ENCODE results near the gene UNKL. TPM values are rescaled to one million over a fixed set of nuclear protein-coding genes. Genes with fewer than 3 reads are reported as not detected.

The UNKL gene
- total RNA-seq, 1 experiment from 2014 or later = 32.0 TPM

DNA sequence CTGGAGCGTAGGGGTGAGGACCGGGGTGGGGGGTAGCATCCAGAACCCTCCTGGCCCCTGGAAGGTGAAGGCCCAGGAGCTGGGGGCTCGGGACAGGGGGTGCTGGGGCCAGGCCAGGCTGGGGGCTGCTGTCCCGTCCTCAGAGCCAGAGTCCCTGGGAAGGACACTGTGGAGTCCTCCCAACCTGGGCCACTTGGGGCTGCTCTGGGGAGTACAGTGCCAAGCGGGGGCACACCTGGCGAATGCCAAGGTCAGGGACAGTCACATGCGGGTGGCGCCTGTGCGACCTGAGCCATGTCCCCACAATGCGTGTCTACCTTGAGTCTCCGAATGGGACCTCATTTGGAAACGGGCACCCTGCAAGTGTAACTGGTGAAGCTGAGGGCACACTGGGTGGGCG, 15.1 kb upstream of the UNKL start:
- WGBS (ENCODE audit: extremely low coverage, insufficient read length, low lambda C conversion rate) = no CpG with 5 or more reads among the region's 13 CpGs
- H3K23me2 ChIP-seq (ENCODE audit: insufficient read length, low read depth, low read length, poor library complexity, severe bottlenecking) = no peaks in the 10 kb centered on the region

More for the DNA sequence above, 15.1 kb upstream of the UNKL start:
- H3K9me3 ChIP-seq (ENCODE audit: control insufficient read depth, low read depth, low read length) = no peaks in the 10 kb centered on the region
- Mint-ChIP-seq H3K27me3 (ENCODE audit: low read depth) (no peaks in the 10 kb centered on the region; the same call in 1 of the 2 replicates), H3K4me3 (peak overlapping the region in 1 of 2 experiments; percentile 55; a peak in 1 of 5 replicates), H3K27ac (peak overlapping the region in 2 of 3 experiments; percentile 77 to 92; a peak in 2 of 7 replicates), H3K4me1 (no peaks in the 10 kb centered on the region; a peak in 1 of 4 replicates), H3K36me3 (ENCODE audit: insufficient read depth in 1 of 3, low read depth in 3 of 3) (no peaks in the 10 kb centered on the region), H3K9me3 (no peaks in the 10 kb centered on the region)
- H2BK20ac ChIP-seq (ENCODE audit: low read depth, low read length, poor library complexity, severe bottlenecking) = no peak overlapping the region
- no peaks in the 10 kb centered on the region for H3K79me1 ChIP-seq (ENCODE audit: insufficient read depth, low read depth, low read length, poor library complexity, severe bottlenecking)
- TF ChIP-seq CTCF (conservative IDR thresholded peaks at IDR 0.05) = no peak
- H3K56ac ChIP-seq (ENCODE audit: insufficient read length, low read depth, low read length) = no peak overlapping the region
- no peak overlapping the region for H3T11ph ChIP-seq (ENCODE audit: low read length)
- no peak overlapping the region for H3K9ac ChIP-seq (ENCODE audit: extremely low read depth, insufficient read length, low read length)
- no peaks in the 10 kb centered on the region for H3K4me1 ChIP-seq (ENCODE audit: insufficient read depth, low read length)
- H2AK5ac ChIP-seq (ENCODE audit: insufficient read length, low read length) = no peak overlapping the region
- H2BK12ac ChIP-seq (ENCODE audit: insufficient read length, low read depth, low read length) = peak overlapping the region; percentile 66
- H2BK5ac ChIP-seq (ENCODE audit: insufficient read length, low read length) = no peak overlapping the region
- H4K91ac ChIP-seq (ENCODE audit: insufficient read length, low read depth, low read length) = no peak overlapping the region
- no peak overlapping the region for H2BK120ac ChIP-seq (ENCODE audit: low read depth, low read length, poor library complexity, severe bottlenecking)
- no peak overlapping the region for H3K4ac ChIP-seq (ENCODE audit: low read depth, low read length)
- no peaks in the 10 kb centered on the region for H4K20me1 ChIP-seq (ENCODE audit: control insufficient read depth, insufficient read depth, insufficient read length)
- no peaks in the 10 kb centered on the region for H3K27me3 ChIP-seq (ENCODE audit: insufficient read depth, low read length)
- H3K27ac ChIP-seq (ENCODE audit: insufficient read length, low read depth, low read length) = no peak overlapping the region
- no peak overlapping the region for H3K4me2 ChIP-seq (ENCODE audit: insufficient read depth, insufficient read length, low read length)
- DNase-seq = no peak
- no peak overlapping the region for H2BK15ac ChIP-seq (ENCODE audit: low read depth, low read length)
- no peak overlapping the region for H3K23ac ChIP-seq (ENCODE audit: insufficient read length, low read depth, low read length)
- no peak overlapping the region for H4K8ac ChIP-seq (replicated peaks; ENCODE audit: insufficient read length, low read depth, low read length)
- H3K14ac ChIP-seq (ENCODE audit: insufficient read depth, low read length) = no peak overlapping the region
- no peak overlapping the region for H2AFZ ChIP-seq (ENCODE audit: low read length)
- H3K79me2 ChIP-seq (ENCODE audit: insufficient read depth, low read length) = no peaks in the 10 kb centered on the region
- no peak overlapping the region for H4K5ac ChIP-seq (ENCODE audit: insufficient read length, low read depth, low read length)
- no peak overlapping the region for H3K18ac ChIP-seq (ENCODE audit: insufficient read length, low read depth, low read length)
